ENCODE measurements around the gene MAPKAP1. TPM values are rescaled to one million over a fixed set of nuclear protein-coding genes. Genes with fewer than 3 reads are reported as not detected.

MAPKAP1 gene
- polyA plus RNA-seq, 3 donors, result 39.9 to 57.5 (median 44.1) TPM

DNA sequence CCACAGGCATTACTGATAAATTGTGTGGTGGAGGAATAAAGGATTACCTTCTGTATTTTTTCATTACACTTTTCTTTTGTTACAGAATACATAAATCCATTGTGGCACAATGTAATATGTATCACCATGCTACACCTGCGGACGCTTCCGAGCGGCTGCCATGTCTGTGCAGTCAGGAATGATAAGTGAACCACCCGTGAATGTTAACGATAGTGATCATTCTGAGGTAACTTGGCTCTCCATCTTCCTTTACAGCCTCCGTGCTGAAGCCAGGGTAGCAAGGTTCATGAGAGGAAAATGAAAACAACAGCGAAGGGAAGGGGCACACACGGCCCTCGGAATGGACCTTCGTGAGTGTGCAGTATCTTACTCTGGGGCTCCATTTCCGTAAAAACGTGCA lies 161.2 kb downstream of the MAPKAP1 start:
- WGBS (ENCODE audit: insufficient coverage), result 97% methylated on average over 13 of the region's 13 CpGs
- no peak for DNase-seq
- no peak overlapping the region for H3K27ac Mint-ChIP-seq
- no peak overlapping the region for H3K9ac ChIP-seq (ENCODE audit: insufficient read depth, low read length, poor library complexity, severe bottlenecking)
- H4K20me1 ChIP-seq (ENCODE audit: insufficient read depth, low read length), result peaks cover 9% of the 10 kb centered on the region
- no peak overlapping the region for H3K4me2 ChIP-seq (replicated peaks; ENCODE audit: extremely low read depth, low read length, poor library complexity, severe bottlenecking)
- H3K4me1 Mint-ChIP-seq, result no peaks in the 10 kb centered on the region
- no peak overlapping the region for H3K4me3 ChIP-seq (replicated peaks in 1 of 3; ENCODE audit: low read depth in 2 of 3, low read length in 3 of 3)
- no peaks in the 10 kb centered on the region for H3K4me1 ChIP-seq (ENCODE audit: control insufficient read depth in 1 of 2, insufficient read depth in 2 of 2, low read length in 2 of 2)
- no peaks in the 10 kb centered on the region for H3K9me3 ChIP-seq (replicated peaks in 1 of 2; ENCODE audit: control insufficient read depth in 1 of 2, insufficient read depth in 1 of 2, low read length in 2 of 2)
- no peaks in the 10 kb centered on the region for H3K79me2 ChIP-seq (ENCODE audit: insufficient read depth, low read length)
- peaks cover 31 to 42% of the 10 kb centered on the region in 2 donors for H3K36me3 Mint-ChIP-seq
- H3K4me3 Mint-ChIP-seq, result no peak overlapping the region
- H3K9me3 Mint-ChIP-seq, result peaks cover 0 to 2% (median 0%) of the 10 kb centered on the region in 7 donors
- H3K27ac ChIP-seq (ENCODE audit: low read depth in 1 of 2, low read length in 2 of 2), result no peak overlapping the region
- intact Hi-C loops (cut with micrococcal nuclease), result no loop called here
- peaks cover 0 to 2% (median 2%) of the 10 kb centered on the region in 3 donors for H3K27me3 Mint-ChIP-seq (ENCODE audit: low read depth in 3 of 3)
- peaks cover 30 to 62% of the 10 kb centered on the region in 2 donors for H3K36me3 ChIP-seq (replicated peaks in 1 of 2; ENCODE audit: control insufficient read depth in 1 of 2, insufficient read depth in 2 of 2, low read length in 2 of 2)
- H2AFZ ChIP-seq (ENCODE audit: insufficient read depth, low read depth, low read length, poor library complexity, severe bottlenecking), result no peak overlapping the region
- no peak for TF ChIP-seq CTCF (IDR thresholded peaks at IDR 0.05)
- no peaks in the 10 kb centered on the region for H3K27me3 ChIP-seq (ENCODE audit: control insufficient read depth in 2 of 2, insufficient read depth in 2 of 2, low read length in 2 of 2)

GRCh38 chr9:125544988-125545651 lies 161.9 kb downstream of the MAPKAP1 start:
- Histone ChIP-seq H4K20me1 (ENCODE audit: insufficient read depth, low read length) (peaks cover 9% of the 10 kb centered on the region), H3K36me3 (replicated peaks in 1 of 2; ENCODE audit: control insufficient read depth in 1 of 2, insufficient read depth in 2 of 2, low read length in 2 of 2) (peaks cover 31 to 64% of the 10 kb centered on the region in 2 donors), H3K4me2 (replicated peaks; ENCODE audit: extremely low read depth, low read length, poor library complexity, severe bottlenecking) (no peak overlapping the region), H3K4me3 (replicated peaks in 1 of 3; ENCODE audit: low read depth in 2 of 3, low read length in 3 of 3) (no peak overlapping the region), H3K4me1 (ENCODE audit: control insufficient read depth in 1 of 2, insufficient read depth in 2 of 2, low read length in 2 of 2) (no peaks in the 10 kb centered on the region), H3K27me3 (ENCODE audit: control insufficient read depth in 2 of 2, insufficient read depth in 2 of 2, low read length in 2 of 2) (no peaks in the 10 kb centered on the region), H3K79me2 (ENCODE audit: insufficient read depth, low read length) (no peaks in the 10 kb centered on the region), H3K9me3 (replicated peaks in 1 of 2; ENCODE audit: control insufficient read depth in 1 of 2, insufficient read depth in 1 of 2, low read length in 2 of 2) (no peaks in the 10 kb centered on the region), H3K9ac (ENCODE audit: insufficient read depth, low read length, poor library complexity, severe bottlenecking) (no peak overlapping the region), H2AFZ (ENCODE audit: insufficient read depth, low read depth, low read length, poor library complexity, severe bottlenecking) (no peak overlapping the region), H3K27ac (ENCODE audit: low read depth in 1 of 2, low read length in 2 of 2) (no peak overlapping the region)
- no peak for TF ChIP-seq CTCF (IDR thresholded peaks at IDR 0.05)
- DNase-seq, result no peak
- no peaks in the 10 kb centered on the region for H3K4me1 Mint-ChIP-seq
- no peak overlapping the region for H3K4me3 Mint-ChIP-seq
- peaks cover 37 to 48% of the 10 kb centered on the region in 2 donors for H3K36me3 Mint-ChIP-seq
- H3K27ac Mint-ChIP-seq, result no peak overlapping the region
- 100% methylated on average over 4 of the region's 13 CpGs for WGBS (ENCODE audit: insufficient coverage)
- peaks cover 0 to 2% (median 2%) of the 10 kb centered on the region in 3 donors for H3K27me3 Mint-ChIP-seq (ENCODE audit: low read depth in 3 of 3)
- peaks cover 0 to 2% (median 0%) of the 10 kb centered on the region in 7 donors for H3K9me3 Mint-ChIP-seq
- intact Hi-C loops (cut with micrococcal nuclease), result no loop called here
